GM18907 (cell line): ENCODE data around the gene MAZ.

Experiments
- ATAC-seq: cut with Tn5 transposase; IDR thresholded peaks from one replicate; pipeline ENCODE4 v1.9.1; 2021; ENCODE audit warnings: mild to moderate bottlenecking, moderate library complexity; ENCODE audit not compliant: unreplicated experiment

MAZ gene

GRCh38 chr16:29850998-29851397, 44.7 kb downstream of the MAZ start:
- ATAC-seq = no peak

- ATAC-seq = no peak
Observed at GRCh38 chr16:29852654-29853053, 46.3 kb downstream of the MAZ start.

GRCh38 chr16:29854520-29855100, 48.3 kb downstream of the MAZ start:
- no peak for ATAC-seq

- ATAC-seq = no peak
Observed at GRCh38 chr16:29857133-29857760, 50.9 kb downstream of the MAZ start.

GRCh38 chr16:29858149-29858849, 52.0 kb downstream of the MAZ start:
- ATAC-seq = no peak

GRCh38 chr16:29858974-29859373, 52.6 kb downstream of the MAZ start:
- ATAC-seq = no peak

GRCh38 chr16:29860218-29860617, 53.9 kb downstream of the MAZ start:
- ATAC-seq = no peak
